Kidney glomerular epithelial cell (primary cell): Measurements from ENCODE around the gene TSC2.

Experiments used
- DNase-seq: peaks from one replicate; lab custom pipeline; 2025; lab: John Stamatoyannopoulos, UW

The TSC2 gene

DNA sequence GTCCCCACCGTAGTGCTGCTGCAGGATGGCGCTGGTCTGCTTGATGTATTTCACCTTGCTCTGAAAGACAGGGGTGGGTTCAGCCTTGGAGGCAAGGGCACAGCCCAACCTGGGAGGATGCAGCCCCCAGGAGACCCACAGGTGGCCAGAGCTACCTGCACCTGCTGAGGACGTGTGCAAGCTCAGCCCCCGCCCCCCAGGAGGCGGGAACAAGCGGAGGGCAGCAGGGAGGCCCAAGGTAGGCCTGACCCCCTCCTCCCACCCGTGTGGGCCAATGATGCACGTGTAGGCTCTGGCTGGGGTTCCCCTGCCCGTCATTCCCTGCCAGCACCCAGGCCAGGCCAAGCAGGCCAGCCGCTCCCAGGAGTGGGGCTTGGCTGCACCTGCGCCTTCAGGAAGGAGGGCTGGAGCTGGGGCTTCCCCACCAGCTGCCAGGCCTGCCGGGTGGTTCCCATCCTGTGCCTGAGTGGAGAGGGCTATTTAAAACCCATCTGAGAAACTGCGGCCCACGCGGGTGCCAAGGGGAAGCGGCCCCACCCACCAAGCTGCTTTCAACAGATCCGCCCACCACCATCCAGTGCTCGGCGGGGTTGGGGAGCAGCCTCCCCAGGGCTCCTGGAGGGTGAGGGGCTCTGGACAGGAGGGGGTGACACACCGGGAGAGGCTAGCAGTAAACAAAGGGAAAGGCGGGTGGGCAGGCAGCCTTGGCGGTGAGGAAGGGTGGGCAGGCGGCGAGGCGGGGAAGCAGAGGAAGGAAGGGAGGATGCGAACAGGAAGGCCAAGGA, 3.9 kb upstream of the TSC2 start:
- DNase-seq, result no peak

- no peak for DNase-seq
Observed at GRCh38 chr16:2044541-2044940, 3.2 kb upstream of the TSC2 start.

- no peak for DNase-seq
Observed at GRCh38 chr16:2045965-2046892, 1.6 kb upstream of the TSC2 start.

DNA sequence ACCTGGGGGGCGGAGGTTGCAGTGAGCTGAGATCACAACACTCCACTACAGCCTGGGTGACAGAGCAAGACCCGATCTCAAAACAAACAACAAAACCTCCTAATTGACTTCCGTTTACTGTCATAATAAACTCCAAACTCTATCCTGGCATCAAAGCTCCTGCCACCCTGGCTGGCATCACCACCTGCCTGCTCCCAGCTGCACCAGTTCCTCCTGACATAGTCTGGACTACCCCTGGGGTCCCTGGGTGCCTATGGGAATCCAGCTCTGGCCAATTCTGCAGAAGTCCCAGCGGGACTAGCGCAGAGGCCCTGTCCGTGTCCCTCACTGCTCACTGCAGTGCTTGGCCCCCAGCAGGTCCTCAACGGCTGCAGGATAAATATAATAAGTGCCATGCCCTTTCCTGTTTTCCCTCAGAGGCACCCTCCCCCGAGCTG, 874 bp upstream of the TSC2 start:
- peak; percentile 24 for DNase-seq

GRCh38 chr16:2048116-2048543, 345 bp downstream of the TSC2 start:
- DNase-seq, result no peak

- DNase-seq, result no peak
Observed at GRCh38 chr16:2053211-2053610, 5.4 kb downstream of the TSC2 start.

- DNase-seq, result no peak
Observed at GRCh38 chr16:2053897-2054296, 6.1 kb downstream of the TSC2 start.

DNA sequence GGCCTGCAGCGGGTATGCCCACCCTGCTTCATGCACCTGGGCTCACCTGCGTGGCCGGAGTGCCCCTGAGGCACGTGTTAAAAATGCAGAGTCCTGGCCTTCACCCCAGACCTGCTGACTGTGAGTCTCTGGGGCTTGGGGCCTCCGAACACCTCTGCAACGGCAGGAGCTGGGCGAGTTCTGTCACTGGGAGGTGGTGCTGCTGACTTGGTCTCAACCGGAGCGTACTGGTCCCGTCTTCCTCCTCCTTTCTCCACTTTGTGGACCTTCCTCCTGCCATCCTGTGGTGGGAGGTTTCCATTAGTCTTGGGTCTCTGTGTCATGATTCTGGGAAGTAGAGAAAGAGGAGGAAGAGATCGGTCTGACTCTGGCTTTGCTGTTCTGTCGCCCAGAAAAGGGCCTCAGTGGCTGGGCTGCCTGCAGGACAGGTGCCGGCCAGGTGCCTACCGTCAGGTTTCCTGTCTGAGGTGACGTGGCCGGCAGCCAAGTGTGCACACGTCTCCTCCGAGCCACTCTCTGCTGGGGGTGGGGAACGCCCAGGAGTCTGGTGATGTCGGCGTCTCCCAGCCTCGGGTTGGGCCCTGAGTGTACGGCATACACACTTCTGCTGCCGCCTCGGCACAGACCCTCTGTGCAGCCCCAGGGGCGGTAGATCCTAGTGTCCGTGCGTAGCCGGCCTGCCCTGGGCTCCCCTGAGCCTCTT, 6.9 kb downstream of the TSC2 start:
- no peak for DNase-seq

- DNase-seq, result no peak
Observed at GRCh38 chr16:2056077-2056476, 8.3 kb downstream of the TSC2 start.

DNA sequence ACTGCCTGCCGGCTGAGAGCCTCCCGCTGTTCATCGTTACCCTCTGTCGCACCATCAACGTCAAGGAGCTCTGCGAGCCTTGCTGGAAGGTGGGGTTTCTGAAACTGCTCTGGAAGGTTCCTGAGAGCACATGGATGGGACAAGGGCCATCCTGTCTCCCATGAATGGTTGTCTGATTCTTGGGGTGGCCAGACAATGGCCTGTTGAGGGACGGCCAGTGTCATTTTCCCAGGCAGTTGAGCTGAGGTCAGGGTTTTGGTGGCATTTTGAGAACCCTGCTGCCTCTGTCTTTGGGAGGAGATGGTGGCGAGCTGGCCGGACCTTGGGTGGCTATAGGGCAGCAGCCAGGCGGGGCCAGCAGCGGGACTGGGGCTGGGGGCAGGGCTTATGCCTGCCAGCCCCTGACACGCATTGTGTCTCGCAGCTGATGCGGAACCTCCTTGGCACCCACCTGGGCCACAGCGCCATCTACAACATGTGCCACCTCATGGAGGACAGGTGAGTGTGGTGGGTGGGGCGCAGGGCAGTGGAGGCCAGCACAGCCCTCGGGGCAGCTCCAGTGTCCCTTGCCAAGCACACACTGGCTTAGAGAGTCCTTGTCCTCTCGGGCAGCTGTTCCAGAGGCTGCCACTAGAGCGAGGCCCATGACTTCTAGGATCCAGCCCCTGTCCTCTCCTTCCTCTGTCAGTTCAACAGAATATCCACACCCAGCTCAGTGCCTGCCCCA, 9.1 kb downstream of the TSC2 start:
- no peak for DNase-seq

GRCh38 chr16:2057438-2057837, 9.7 kb downstream of the TSC2 start:
- DNase-seq, result no peak

GRCh38 chr16:2058420-2058819, 10.6 kb downstream of the TSC2 start:
- no peak for DNase-seq

GRCh38 chr16:2058872-2059271, 11.1 kb downstream of the TSC2 start:
- peak; percentile 60 for DNase-seq

- DNase-seq, result no peak
Observed at GRCh38 chr16:2060346-2060745, 12.6 kb downstream of the TSC2 start.

DNA sequence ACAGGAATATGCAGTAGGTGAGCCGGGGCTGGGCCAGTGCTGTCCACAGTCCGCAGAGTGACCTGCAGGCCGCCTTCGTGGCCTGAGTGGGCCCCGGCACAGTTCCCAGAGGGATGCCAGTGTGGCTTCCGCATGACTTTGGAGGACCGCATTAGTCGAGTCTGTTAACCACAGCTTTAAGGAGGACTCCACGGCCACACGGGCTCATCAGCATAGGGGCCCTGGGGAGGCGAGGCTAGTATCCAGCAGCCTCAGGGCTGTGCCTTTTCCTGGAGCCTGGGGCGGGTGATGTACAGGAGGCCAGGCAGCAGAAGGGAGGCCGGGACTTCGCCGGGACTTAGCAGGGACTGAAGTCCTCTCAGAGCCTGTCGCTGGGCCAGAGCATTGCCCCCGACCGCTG, 13.2 kb downstream of the TSC2 start:
- no peak for DNase-seq

- DNase-seq, result no peak
Observed at GRCh38 chr16:2061526-2061925, 13.7 kb downstream of the TSC2 start.

DNA sequence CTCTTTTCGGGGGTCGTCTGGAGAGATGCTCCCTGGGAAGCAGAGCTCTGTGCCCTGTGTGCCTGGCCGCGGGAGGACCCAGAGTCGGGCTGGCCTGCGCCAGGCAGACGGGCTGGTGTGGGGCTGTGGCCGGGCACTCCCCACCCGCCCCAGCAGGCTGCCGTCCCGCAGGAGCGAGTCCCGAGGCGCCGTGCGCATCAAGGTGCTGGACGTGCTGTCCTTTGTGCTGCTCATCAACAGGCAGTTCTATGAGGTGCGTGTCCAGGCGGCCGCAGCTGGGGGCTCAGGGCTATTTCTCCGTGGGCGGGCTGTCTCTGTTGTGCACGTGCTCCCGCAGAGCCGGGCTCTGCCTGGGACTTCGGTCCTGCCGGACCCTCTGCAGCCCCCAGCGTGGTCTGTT, 15.0 kb downstream of the TSC2 start:
- DNase-seq, result no peak

DNA sequence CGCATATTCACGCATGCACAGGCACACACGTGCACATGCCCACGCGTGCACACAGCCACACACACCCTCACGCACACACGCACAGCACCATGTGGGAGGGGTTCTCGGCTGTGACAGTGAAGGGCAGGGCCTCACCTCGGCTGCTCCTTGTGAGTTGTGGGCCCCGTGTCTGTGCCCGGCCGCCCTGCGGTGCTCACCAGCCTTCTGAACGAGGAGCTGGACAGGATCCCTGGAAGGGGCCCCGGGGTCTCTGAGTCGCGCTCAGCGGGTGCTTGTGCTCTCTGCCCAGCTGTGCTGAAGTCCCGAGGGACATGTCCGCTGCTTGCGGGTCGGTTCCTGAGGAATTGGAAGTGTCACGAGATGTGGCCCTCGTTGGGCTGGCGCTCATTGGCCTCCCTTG, 16.1 kb downstream of the TSC2 start:
- no peak for DNase-seq

- no peak for DNase-seq
Observed at GRCh38 chr16:2064368-2064945, 16.7 kb downstream of the TSC2 start.

DNA sequence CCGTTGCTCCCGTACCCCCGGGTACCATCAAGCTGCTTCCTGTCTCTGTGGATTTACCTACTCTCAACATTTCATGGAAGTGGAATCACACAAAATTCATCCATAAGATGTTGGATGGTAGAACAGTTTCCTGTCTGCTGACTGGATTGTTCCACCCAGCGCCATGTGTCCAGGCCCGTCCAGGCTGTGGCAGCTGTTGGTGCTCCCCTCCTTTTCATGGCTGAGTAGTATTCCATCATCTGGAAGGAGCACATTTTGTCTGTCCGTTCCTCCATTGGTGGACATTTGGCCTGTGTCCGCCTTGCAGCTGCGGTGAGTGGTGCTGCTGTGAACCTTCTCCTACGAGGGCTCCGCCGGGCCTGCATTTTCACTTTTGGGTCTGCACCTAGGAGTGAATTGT, 18.4 kb downstream of the TSC2 start:
- DNase-seq, result no peak
